HG02623 (cell line): ENCODE data around the gene TP53I3.
"Not testable (repeated sequence)": the region's sequence is repeated elsewhere in the genome, so short reads cannot be mapped to it uniquely, and the experiment has no call there.

Experiments
- ATAC-seq: cut with Tn5 transposase; IDR thresholded peaks from one replicate; pipeline ENCODE4 v1.9.1; 2021; ENCODE audit warnings: moderate library complexity; ENCODE audit not compliant: unreplicated experiment

Gene TP53I3

GRCh38 chr2:24100732-24101131 lies 16.1 kb upstream of the TP53I3 start:
- not testable (repeated sequence) for ATAC-seq

- not testable (repeated sequence) for ATAC-seq
Observed at GRCh38 chr2:24095171-24095677, 10.6 kb upstream of the TP53I3 start.

- not testable (repeated sequence) for ATAC-seq
Observed at GRCh38 chr2:24093270-24093669, 8.6 kb upstream of the TP53I3 start.

- ATAC-seq = no peak
Observed at GRCh38 chr2:24088821-24089359, 4.3 kb upstream of the TP53I3 start.

- no peak for ATAC-seq
Observed at GRCh38 chr2:24087032-24087431, 2.4 kb upstream of the TP53I3 start.

- no peak for ATAC-seq
Observed at GRCh38 chr2:24086241-24086640, 1.6 kb upstream of the TP53I3 start.

GRCh38 chr2:24085200-24085489 lies 511 bp upstream of the TP53I3 start:
- no peak for ATAC-seq

- ATAC-seq = peak; percentile 64
Observed at GRCh38 chr2:24083567-24084385, 858 bp downstream of the TP53I3 start.

- no peak for ATAC-seq
Observed at GRCh38 chr2:24082787-24083566, 1.7 kb downstream of the TP53I3 start.

- no peak for ATAC-seq
Observed at GRCh38 chr2:24080701-24081100, 3.9 kb downstream of the TP53I3 start.

- no peak for ATAC-seq
Observed at GRCh38 chr2:24077879-24078278, 6.8 kb downstream of the TP53I3 start.

- ATAC-seq = no peak
Observed at GRCh38 chr2:24077535-24077877, 7.1 kb downstream of the TP53I3 start.

GRCh38 chr2:24076849-24077534 lies 7.6 kb downstream of the TP53I3 start:
- ATAC-seq = peak; percentile 6

GRCh38 chr2:24075915-24076848 lies 8.5 kb downstream of the TP53I3 start, which contains the start of gene SF3B6:
TSS of gene SF3B6 (minus strand) at chr2:24076326. CDS start at chr2:24076229, 97 bp downstream.
- ATAC-seq = peak; percentile 86

GRCh38 chr2:24075259-24075658 lies 9.4 kb downstream of the TP53I3 start:
- ATAC-seq = no peak

- ATAC-seq = no peak
Observed at GRCh38 chr2:24073816-24074215, 10.8 kb downstream of the TP53I3 start.

- no peak for ATAC-seq
Observed at GRCh38 chr2:24072259-24072658, 12.4 kb downstream of the TP53I3 start.

- ATAC-seq = no peak
Observed at GRCh38 chr2:24065341-24065740, 19.3 kb downstream of the TP53I3 start.

GRCh38 chr2:24058564-24059271 lies 25.9 kb downstream of the TP53I3 start:
- ATAC-seq = no peak

- no peak for ATAC-seq
Observed at GRCh38 chr2:24055750-24056149, 28.9 kb downstream of the TP53I3 start.
